ENCODE data around the gene WDR90. TPM values are rescaled to one million over a fixed set of nuclear protein-coding genes. Genes with fewer than 3 reads are reported as not detected.

Gene WDR90
- total RNA-seq, 1 experiment from 2014 or later = 68.2 TPM

- Histone ChIP-seq H3T11ph (ENCODE audit: low read length) (no peak overlapping the region), H3K23me2 (ENCODE audit: insufficient read length, low read depth, low read length, poor library complexity, severe bottlenecking) (no peaks in the 10 kb centered on the region), H3K27ac (ENCODE audit: insufficient read length, low read depth, low read length) (no peak overlapping the region), H3K9me3 (ENCODE audit: control insufficient read depth, low read depth, low read length) (no peaks in the 10 kb centered on the region), H3K56ac (ENCODE audit: insufficient read length, low read depth, low read length) (no peak overlapping the region), H4K91ac (ENCODE audit: insufficient read length, low read depth, low read length) (no peak overlapping the region), H3K79me1 (ENCODE audit: insufficient read depth, low read depth, low read length, poor library complexity, severe bottlenecking) (peaks cover 2% of the 10 kb centered on the region), H4K5ac (ENCODE audit: insufficient read length, low read depth, low read length) (no peak overlapping the region), H3K14ac (ENCODE audit: insufficient read depth, low read length) (no peak overlapping the region), H2BK20ac (ENCODE audit: low read depth, low read length, poor library complexity, severe bottlenecking) (no peak overlapping the region), H3K79me2 (ENCODE audit: insufficient read depth, low read length) (no peaks in the 10 kb centered on the region), H3K4me2 (ENCODE audit: insufficient read depth, insufficient read length, low read length) (no peak overlapping the region), H3K27me3 (ENCODE audit: insufficient read depth, low read length) (no peaks in the 10 kb centered on the region), H4K20me1 (ENCODE audit: control insufficient read depth, insufficient read depth, insufficient read length) (no peaks in the 10 kb centered on the region), H3K23ac (ENCODE audit: insufficient read length, low read depth, low read length) (no peak overlapping the region), H2BK120ac (ENCODE audit: low read depth, low read length, poor library complexity, severe bottlenecking) (no peak overlapping the region), H2BK5ac (ENCODE audit: insufficient read length, low read length) (no peak overlapping the region), H3K9ac (ENCODE audit: extremely low read depth, insufficient read length, low read length) (no peak overlapping the region), H2AK5ac (ENCODE audit: insufficient read length, low read length) (no peak overlapping the region), H2BK15ac (ENCODE audit: low read depth, low read length) (no peak overlapping the region), H2AFZ (ENCODE audit: low read length) (no peak overlapping the region), H3K18ac (ENCODE audit: insufficient read length, low read depth, low read length) (no peak overlapping the region), H4K8ac (replicated peaks; ENCODE audit: insufficient read length, low read depth, low read length) (no peak overlapping the region), H3K4me1 (ENCODE audit: insufficient read depth, low read length) (no peaks in the 10 kb centered on the region), H2BK12ac (ENCODE audit: insufficient read length, low read depth, low read length) (no peak overlapping the region), H3K4ac (ENCODE audit: low read depth, low read length) (no peak overlapping the region)
- Mint-ChIP-seq H3K36me3 (ENCODE audit: insufficient read depth in 1 of 3, low read depth in 3 of 3) (peaks cover 15 to 23% (median 21%) of the 10 kb centered on the region in 3 experiments), H3K9me3 (peaks cover 16 to 18% of the 10 kb centered on the region in 2 experiments), H3K27ac (no peak overlapping the region), H3K4me1 (peaks cover 6 to 8% of the 10 kb centered on the region in 2 experiments), H3K4me3 (no peak overlapping the region), H3K27me3 (ENCODE audit: low read depth) (peaks cover 12% of the 10 kb centered on the region)
- no peak for DNase-seq
- TF ChIP-seq, protein P1, sequence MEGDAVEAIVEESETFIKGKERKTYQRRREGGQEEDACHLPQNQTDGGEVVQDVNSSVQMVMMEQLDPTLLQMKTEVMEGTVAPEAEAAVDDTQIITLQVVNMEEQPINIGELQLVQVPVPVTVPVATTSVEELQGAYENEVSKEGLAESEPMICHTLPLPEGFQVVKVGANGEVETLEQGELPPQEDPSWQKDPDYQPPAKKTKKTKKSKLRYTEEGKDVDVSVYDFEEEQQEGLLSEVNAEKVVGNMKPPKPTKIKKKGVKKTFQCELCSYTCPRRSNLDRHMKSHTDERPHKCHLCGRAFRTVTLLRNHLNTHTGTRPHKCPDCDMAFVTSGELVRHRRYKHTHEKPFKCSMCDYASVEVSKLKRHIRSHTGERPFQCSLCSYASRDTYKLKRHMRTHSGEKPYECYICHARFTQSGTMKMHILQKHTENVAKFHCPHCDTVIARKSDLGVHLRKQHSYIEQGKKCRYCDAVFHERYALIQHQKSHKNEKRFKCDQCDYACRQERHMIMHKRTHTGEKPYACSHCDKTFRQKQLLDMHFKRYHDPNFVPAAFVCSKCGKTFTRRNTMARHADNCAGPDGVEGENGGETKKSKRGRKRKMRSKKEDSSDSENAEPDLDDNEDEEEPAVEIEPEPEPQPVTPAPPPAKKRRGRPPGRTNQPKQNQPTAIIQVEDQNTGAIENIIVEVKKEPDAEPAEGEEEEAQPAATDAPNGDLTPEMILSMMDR (conservative IDR thresholded peaks at IDR 0.05) = no peak
- no CpG with 5 or more reads among the region's 5 CpGs for WGBS (ENCODE audit: extremely low coverage, insufficient read length, low lambda C conversion rate)
Measured at GRCh38 chr16:603933-604332, 45.2 kb upstream of the WDR90 start.
